IMR-90 (cell line): ENCODE data around the gene NME2. TPM values are rescaled to one million over a fixed set of nuclear protein-coding genes. Genes with fewer than 3 reads are reported as not detected.

Experiments
- ATAC-seq: fragments of 200-7000 bp; cut with Tn5 transposase; 2 replicates; pipeline ENCODE4 v1.9.1; 2020; ENCODE audit warnings: low read depth, mild to moderate bottlenecking, moderate library complexity
- BruUV-seq: library from RNA; stranded (reverse); fragments of 400-500 nt; replicated peaks from 2 replicates; lab custom pipeline; 2021; lab: Mats Ljungman, UMichigan
- CTCF ChIA-PET: fragments of 300-600 bp; formaldehyde crosslinking; extraction: SDS; loops from one replicate; lab custom pipeline; 2021; ENCODE audit warnings: antibody characterized with exemption; lab: Yijun Ruan, JAX
- POLR2A ChIA-PET: fragments of 300-600 bp; sonication (Branson Sonifier 250); formaldehyde crosslinking; loops from one replicate; lab custom pipeline; 2022; ENCODE audit warnings: antibody characterized with exemption; ENCODE audit not compliant: unreplicated experiment; lab: Charles Lee
- DNase-seq: peaks from one replicate; pipeline ENCODE4 v3.0.0; 2013
- H2AFZ ChIP-seq: replicated peaks from 2 replicates; pipeline ENCODE3; 2013; ENCODE audit warnings: low read length, mild to moderate bottlenecking; ENCODE audit not compliant: poor library complexity
- H2AK5ac ChIP-seq: 2 replicates; pipeline ENCODE4 v1.6.1; 2013; ENCODE audit warnings: low read depth, low read length, inconsistent platforms
- H2AK9ac ChIP-seq: replicated peaks from 2 replicates; pipeline ENCODE3; 2013; ENCODE audit warnings: mild to moderate bottlenecking, low read depth, low read length, moderate library complexity; ENCODE audit not compliant: poor library complexity
- H2BK120ac ChIP-seq: 2 replicates; pipeline ENCODE4 v1.6.1; 2013; ENCODE audit warnings: low read depth, low read length, inconsistent platforms
- H2BK15ac ChIP-seq: 3 replicates; pipeline ENCODE4 v1.6.1; 2013; ENCODE audit warnings: low read depth, low read length, inconsistent platforms
- H2BK20ac ChIP-seq: 2 replicates; pipeline ENCODE4 v1.6.1; 2013; ENCODE audit warnings: low read depth, mild to moderate bottlenecking, inconsistent platforms, low read length, moderate library complexity
- H2BK5ac ChIP-seq: 2 replicates; pipeline ENCODE4 v1.6.1; 2013; ENCODE audit warnings: mild to moderate bottlenecking, low read depth, low read length, inconsistent platforms; ENCODE audit not compliant: poor library complexity, severe bottlenecking
- H3K14ac ChIP-seq: replicated peaks from 2 replicates; pipeline ENCODE4 v1.6.1; 2013; ENCODE audit warnings: low read depth, low read length, inconsistent platforms
- H3K18ac ChIP-seq: 2 replicates; pipeline ENCODE4 v1.6.1; 2013; ENCODE audit warnings: low read depth, low read length, control low read depth
- H3K23ac ChIP-seq: 2 replicates; pipeline ENCODE4 v1.6.1; 2013; ENCODE audit warnings: low read depth, low read length, inconsistent platforms
- H3K27ac ChIP-seq: 2 replicates; pipeline ENCODE4 v1.5.1; 2013; ENCODE audit warnings: mild to moderate bottlenecking, control low read depth, low read length; ENCODE audit not compliant: insufficient read depth
- H3K27me3 ChIP-seq: 2 replicates; pipeline ENCODE4 v1.6.1; 2013; ENCODE audit warnings: low read length; ENCODE audit not compliant: control insufficient read depth, insufficient read depth
- H3K36me3 ChIP-seq: 2 replicates; pipeline ENCODE4 v1.6.1; 2013; ENCODE audit warnings: low read length, mixed read lengths; ENCODE audit not compliant: control insufficient read depth, insufficient read depth
- H3K4ac ChIP-seq: 2 replicates; pipeline ENCODE4 v1.6.1; 2013; ENCODE audit warnings: low read depth, low read length, inconsistent platforms
- H3K4me1 ChIP-seq: 2 replicates; pipeline ENCODE4 v1.6.1; 2013; ENCODE audit warnings: low read length, mixed read lengths; ENCODE audit not compliant: control insufficient read depth, insufficient read depth
- H3K4me2 ChIP-seq: 2 replicates; pipeline ENCODE4 v1.6.1; 2013; ENCODE audit warnings: low read depth, mild to moderate bottlenecking, control low read depth, low read length, moderate library complexity
- H3K4me3 ChIP-seq: 2 replicates; pipeline ENCODE4 v1.5.1; 2013; ENCODE audit warnings: low read depth, mild to moderate bottlenecking, control low read depth, low read length, moderate library complexity; ENCODE audit not compliant: insufficient read depth
- H3K56ac ChIP-seq: 2 replicates; pipeline ENCODE4 v1.6.1; 2013; ENCODE audit warnings: low read length, inconsistent platforms; ENCODE audit not compliant: insufficient read depth; ENCODE audit errors: extremely low read depth
- H3K79me1 ChIP-seq, 2 experiments: 2 replicates each; pipeline ENCODE4 v1.6.1; 2013; ENCODE audit warnings: low read length in 2 of 2, inconsistent platforms in 1 of 2, low read depth in 1 of 2
- H3K9ac ChIP-seq: 2 replicates; pipeline ENCODE4 v1.6.1; 2013; ENCODE audit warnings: low read depth, low read length, control low read depth
- H3K9me1 ChIP-seq: 2 replicates; pipeline ENCODE4 v1.6.1; 2013; ENCODE audit warnings: low read length, inconsistent platforms; ENCODE audit not compliant: insufficient read depth
- H3K9me3 ChIP-seq: 2 replicates; pipeline ENCODE4 v1.6.1; 2013; ENCODE audit warnings: low read length; ENCODE audit not compliant: control insufficient read depth, insufficient read depth
- H4K20me1 ChIP-seq: 2 replicates; pipeline ENCODE4 v1.6.1; 2013; ENCODE audit warnings: low read length, inconsistent platforms; ENCODE audit not compliant: insufficient read depth
- H4K5ac ChIP-seq: 2 replicates; pipeline ENCODE4 v1.6.1; 2013; ENCODE audit warnings: mild to moderate bottlenecking, low read depth, low read length, control low read depth
- H4K8ac ChIP-seq, 2 experiments: 2 replicates each; pipeline ENCODE4 v1.6.1; 2013; ENCODE audit warnings: low read depth in 2 of 2, low read length in 2 of 2, control low read depth in 1 of 2, inconsistent platforms in 1 of 2
- H4K91ac ChIP-seq: 2 replicates; pipeline ENCODE4 v1.6.1; 2013; ENCODE audit warnings: low read depth, low read length, inconsistent platforms; ENCODE audit not compliant: insufficient read depth
- BHLHE40 ChIP-seq: fragments of 150-350 bp; IDR thresholded peaks from 2 replicates; pipeline ENCODE4 v1.6.1; 2016; ENCODE audit warnings: mild to moderate bottlenecking, low read depth, low read length
- CEBPB ChIP-seq: IDR thresholded peaks from 2 replicates; pipeline ENCODE4 v1.6.1; 2012; ENCODE audit warnings: low read depth, low read length, improper control_type of control experiment
- CHD1 ChIP-seq: IDR thresholded peaks from 2 replicates; pipeline ENCODE4 v1.6.1; 2012; ENCODE audit warnings: low read depth, low read length, improper control_type of control experiment
- FOS ChIP-seq: fragments of 150-350 bp; IDR thresholded peaks from 2 replicates; pipeline ENCODE4 v1.6.1; 2016; ENCODE audit warnings: low read depth, low read length
- MAFK ChIP-seq: IDR thresholded peaks from 2 replicates; pipeline ENCODE4 v1.6.1; 2012; ENCODE audit warnings: low read depth, low read length, improper control_type of control experiment
- MAZ ChIP-seq: IDR thresholded peaks from 2 replicates; pipeline ENCODE4 v1.6.1; 2012; ENCODE audit warnings: low read depth, mild to moderate bottlenecking, low read length, improper control_type of control experiment, moderate library complexity, borderline replicate concordance
- NFE2L2 ChIP-seq: fragments of 150-350 bp; IDR thresholded peaks from 2 replicates; pipeline ENCODE4 v1.6.1; 2016; ENCODE audit warnings: low read depth, mild to moderate bottlenecking, low read length
- POLR2A ChIP-seq: IDR thresholded peaks from 2 replicates; pipeline ENCODE4 v1.6.1; 2012; ENCODE audit warnings: mild to moderate bottlenecking, low read depth, low read length
- RAD21 ChIP-seq: IDR thresholded peaks from 2 replicates; pipeline ENCODE4 v1.6.1; 2012; ENCODE audit warnings: low read length, improper control_type of control experiment
- RCOR1 ChIP-seq: IDR thresholded peaks from 2 replicates; pipeline ENCODE4 v1.6.1; 2012; ENCODE audit warnings: mild to moderate bottlenecking, low read length, improper control_type of control experiment; ENCODE audit not compliant: insufficient replicate concordance
- RFX5 ChIP-seq: IDR thresholded peaks from 2 replicates; pipeline ENCODE4 v1.8.0; 2012; ENCODE audit warnings: low read depth, mild to moderate bottlenecking, low read length, moderate library complexity
- SMC3 ChIP-seq: fragments of 150-350 bp; IDR thresholded peaks from 2 replicates; pipeline ENCODE4 v1.6.1; 2016; ENCODE audit warnings: low read depth, mild to moderate bottlenecking, antibody characterized with exemption, low read length, moderate library complexity
- WGBS, 2 experiments: methylation state at CpG; one replicate each; pipeline versions ENCODE4 v1.1.5 to v1.1.7; 2013; ENCODE audit warnings: missing lambda C conversion rate in 2 of 2; ENCODE audit not compliant: insufficient read length in 1 of 2; ENCODE audit errors: extremely low coverage in 2 of 2; 5-methylcytosine and 5-hydroxymethylcytosine counted together
- dilution Hi-C: fragments of 300-500 bp; cut with HindIII; formaldehyde crosslinking; loops from one replicate; pipeline ENCODE4 v1.14.3; 2018; ENCODE audit warnings: low sequenced_read_pairs; ENCODE audit not compliant: unreplicated experiment
- in situ Hi-C: fragments of 300-500 bp; cut with MboI; formaldehyde crosslinking; loops from 3 replicates; pipeline ENCODE4 v1.14.3; 2019; ENCODE audit warnings: low sequenced_read_pairs, inconsistent platforms, mixed read lengths
- intact Hi-C: fragments of 100-400 bp; cut with micrococcal nuclease; formaldehyde crosslinking; loops from 2 replicates; pipeline ENCODE4 v1.10.0; 2022
- polyA plus RNA-seq, 3 experiments: library from polyadenylated mRNA; depleted of rRNA; stranded (reverse); fragments of >200 nt; gene quantifications; 2 replicates each; pipeline ENCODE4 v1.2.3, GENCODE V29; 2012; ENCODE audit warnings: low replicate concordance in 1 of 3
- total RNA-seq: library from RNA; depleted of rRNA; stranded (reverse); fragments of >200 nt; gene quantifications from 2 replicates; pipeline ENCODE4 v1.2.3, GENCODE V29; 2012
- TF ChIP-seq, protein P1 (sequence below): fragments of 150-350 bp; IDR thresholded peaks from 2 replicates; pipeline ENCODE4 v1.6.1; 2017; ENCODE audit warnings: mild to moderate bottlenecking, antibody characterized with exemption, low read length, low read depth

The NME2 gene
- total and polyA plus RNA-seq, 2 of the 4 experiments (the other 2 are of a cell fraction): 824 to 912 TPM

DNA sequence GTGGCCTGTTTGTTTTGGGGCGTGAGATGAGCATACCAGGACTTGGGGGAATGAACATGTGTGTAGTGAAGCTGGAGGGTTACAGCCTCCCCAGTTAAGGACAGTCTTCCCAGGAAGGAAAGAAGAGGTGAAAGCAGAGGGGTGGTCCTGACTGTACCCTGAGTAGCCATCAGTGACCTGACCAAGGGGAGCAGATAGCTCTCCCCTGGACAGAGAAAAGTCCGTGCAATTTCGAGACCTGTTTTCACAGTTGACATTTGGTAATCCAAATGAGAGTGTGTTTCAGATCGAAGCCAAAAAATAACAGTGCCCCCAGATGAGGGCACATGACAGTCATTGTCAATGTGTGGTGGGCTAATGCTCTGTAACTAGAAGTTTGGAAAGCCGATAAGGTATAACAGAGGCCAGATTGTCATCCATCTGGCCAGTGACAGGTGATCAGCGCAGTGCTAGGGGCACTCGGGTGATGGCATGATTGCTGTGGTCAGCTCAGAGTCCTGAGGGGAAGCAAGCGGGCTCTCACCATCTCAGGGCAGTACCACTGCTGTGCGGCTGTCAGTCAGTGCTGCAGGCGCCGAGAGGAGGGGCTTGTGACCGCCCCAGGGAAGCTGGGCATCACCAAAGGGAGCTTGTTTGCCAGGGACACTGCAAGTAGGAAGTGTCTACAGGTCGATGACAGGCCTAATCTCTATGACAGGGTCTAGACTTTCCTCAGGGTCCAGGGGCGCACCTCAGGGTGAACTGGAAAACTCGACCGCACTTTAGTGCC is 1.1 kb upstream of the NME2 start:
- WGBS, 2 experiments: 54% methylated on average over 9 of the region's 16 CpGs; no CpG with 5 or more reads in 1 of the 2 experiments
- no peak for ATAC-seq

More for the DNA sequence above, 1.1 kb upstream of the NME2 start:
- no peak overlapping the region for H3K14ac ChIP-seq
- peak overlapping the region; percentile 95 for H2BK5ac ChIP-seq
- no peak overlapping the region for H2BK20ac ChIP-seq
- peaks cover 8% of the 10 kb centered on the region; the same call in 1 of the 2 replicates for H3K4me1 ChIP-seq
- no peaks in the 10 kb centered on the region for H3K9me3 ChIP-seq
- no peak for DNase-seq
- peak overlapping the region; percentile 97 for H2AK9ac ChIP-seq
- peak overlapping the region; percentile 78; the same call in 1 of the 2 replicates for H3K9ac ChIP-seq
- H3K56ac ChIP-seq: no peak overlapping the region
- H3K36me3 ChIP-seq: peaks cover 38% of the 10 kb centered on the region
- peaks cover 10% of the 10 kb centered on the region; the same call in 1 of the 2 replicates for H3K9me1 ChIP-seq
- intact Hi-C loops (loop anchor here (5.0 kb wide), 1 partner anchor 372 kb away; no protein-coding TSS in a partner anchor), dilution Hi-C loops (no loop called here), in situ Hi-C loops (no loop called here)
- peak overlapping the region; percentile 87 to 100; a peak in 3 of 4 replicates for H4K8ac ChIP-seq
- POLR2A ChIA-PET: interaction anchor here (0.6 kb wide), 1 partner anchor 154 kb away, joined by 3 read pairs; no protein-coding TSS in a partner anchor
- H2BK120ac ChIP-seq: no peak overlapping the region
- no peak overlapping the region for H3K4me3 ChIP-seq
- no TSS peak for BruUV-seq
- 0 out of 3 replicates have a peak overlapping the region, but pooled peaks have one; percentile 25 for H2BK15ac ChIP-seq
- H3K27me3 ChIP-seq: no peaks in the 10 kb centered on the region
- H4K91ac ChIP-seq: peak overlapping the region; percentile 95; the same call in 1 of the 2 replicates
- peaks cover 19% of the 10 kb centered on the region for H4K20me1 ChIP-seq
- no peak overlapping the region for H3K23ac ChIP-seq
- TF ChIP-seq CHD1 (no peak), POLR2A (no peak), RFX5 (no peak), CEBPB (no peak), SMC3 (no peak), FOS (no peak), BHLHE40 (no peak), NFE2L2 (no peak), MAZ (no peak), MAFK (no peak), RCOR1 (no peak), RAD21 (no peak)
- TF ChIP-seq, protein P1, sequence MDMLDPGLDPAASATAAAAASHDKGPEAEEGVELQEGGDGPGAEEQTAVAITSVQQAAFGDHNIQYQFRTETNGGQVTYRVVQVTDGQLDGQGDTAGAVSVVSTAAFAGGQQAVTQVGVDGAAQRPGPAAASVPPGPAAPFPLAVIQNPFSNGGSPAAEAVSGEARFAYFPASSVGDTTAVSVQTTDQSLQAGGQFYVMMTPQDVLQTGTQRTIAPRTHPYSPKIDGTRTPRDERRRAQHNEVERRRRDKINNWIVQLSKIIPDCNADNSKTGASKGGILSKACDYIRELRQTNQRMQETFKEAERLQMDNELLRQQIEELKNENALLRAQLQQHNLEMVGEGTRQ: no peak
- no peak overlapping the region for H3K18ac ChIP-seq
- H3K79me1 ChIP-seq: peaks cover 27 to 55% of the 10 kb centered on the region in 2 experiments
- peak overlapping the region; percentile 91; the same call in 1 of the 2 replicates for H3K27ac ChIP-seq
- H2AFZ ChIP-seq: peak overlapping the region; percentile 95
- CTCF ChIA-PET: interaction anchor here (1.3 kb wide), 1 partner anchor 97 kb away, joined by 3 read pairs; no protein-coding TSS in a partner anchor
- peak overlapping the region; percentile 84; the same call in 1 of the 2 replicates for H2AK5ac ChIP-seq
- peak overlapping the region; percentile 95 for H4K5ac ChIP-seq
- peak overlapping the region; percentile 97 for H3K4ac ChIP-seq
- no peak overlapping the region; the same call in 1 of the 2 replicates for H3K4me2 ChIP-seq
